Glomerular visceral epithelial cell (primary cell): ENCODE data around the gene TM9SF4.
"Not testable (repeated sequence)": the region's sequence is repeated elsewhere in the genome, so short reads cannot be mapped to it uniquely, and the experiment has no call there.

Experiments used
- DNase-seq: peaks from one replicate; pipeline ENCODE4 v3.0.0-alpha.2; 2016; ENCODE audit errors: extremely low spot score

Gene TM9SF4

DNA sequence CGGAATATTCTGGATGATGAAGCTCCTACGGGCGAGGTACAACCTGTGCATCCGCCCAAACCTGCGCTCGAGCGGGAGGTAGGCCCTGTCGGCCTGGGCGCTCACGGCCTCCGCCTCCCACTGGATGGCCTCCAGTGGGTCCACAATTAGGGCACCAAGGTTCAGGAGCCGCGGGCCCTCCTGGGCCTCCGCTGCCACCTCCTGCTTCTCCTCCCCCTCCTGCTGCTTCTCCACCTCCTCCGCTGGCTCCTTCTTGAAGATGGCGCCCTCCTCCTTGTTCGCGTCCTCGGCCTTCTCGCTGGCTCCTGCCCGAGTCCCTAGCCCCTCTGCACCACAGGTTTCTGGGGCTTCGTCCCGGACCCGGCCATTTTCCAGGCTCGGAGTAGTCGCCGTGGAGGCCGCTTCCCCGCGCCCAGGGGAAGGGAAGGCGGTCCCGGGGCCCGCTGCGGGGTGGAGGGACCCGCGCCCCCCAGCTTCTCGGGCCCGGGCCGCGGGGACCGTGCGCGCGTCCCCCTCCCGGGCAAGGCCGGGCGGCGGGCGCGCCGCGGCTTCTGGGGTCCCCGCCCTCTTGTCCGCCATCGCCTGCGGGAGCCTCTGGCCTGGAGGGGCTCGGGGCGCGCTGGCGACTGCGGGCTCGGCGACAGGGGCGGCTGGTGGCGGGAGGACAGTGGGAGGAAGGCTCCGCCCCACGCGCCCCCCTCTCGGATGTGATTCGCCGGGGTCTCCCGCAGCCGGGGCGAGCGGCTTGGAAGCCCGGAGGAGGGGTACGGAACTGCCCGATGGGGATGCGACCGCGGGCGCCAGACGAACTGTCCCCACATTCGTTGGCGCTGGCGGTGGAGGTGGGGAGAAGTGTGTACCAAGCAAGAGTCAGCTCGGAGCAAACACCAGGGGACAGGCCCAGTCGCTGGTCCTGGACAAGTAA is 80.4 kb downstream of the TM9SF4 start:
- no peak for DNase-seq

DNA sequence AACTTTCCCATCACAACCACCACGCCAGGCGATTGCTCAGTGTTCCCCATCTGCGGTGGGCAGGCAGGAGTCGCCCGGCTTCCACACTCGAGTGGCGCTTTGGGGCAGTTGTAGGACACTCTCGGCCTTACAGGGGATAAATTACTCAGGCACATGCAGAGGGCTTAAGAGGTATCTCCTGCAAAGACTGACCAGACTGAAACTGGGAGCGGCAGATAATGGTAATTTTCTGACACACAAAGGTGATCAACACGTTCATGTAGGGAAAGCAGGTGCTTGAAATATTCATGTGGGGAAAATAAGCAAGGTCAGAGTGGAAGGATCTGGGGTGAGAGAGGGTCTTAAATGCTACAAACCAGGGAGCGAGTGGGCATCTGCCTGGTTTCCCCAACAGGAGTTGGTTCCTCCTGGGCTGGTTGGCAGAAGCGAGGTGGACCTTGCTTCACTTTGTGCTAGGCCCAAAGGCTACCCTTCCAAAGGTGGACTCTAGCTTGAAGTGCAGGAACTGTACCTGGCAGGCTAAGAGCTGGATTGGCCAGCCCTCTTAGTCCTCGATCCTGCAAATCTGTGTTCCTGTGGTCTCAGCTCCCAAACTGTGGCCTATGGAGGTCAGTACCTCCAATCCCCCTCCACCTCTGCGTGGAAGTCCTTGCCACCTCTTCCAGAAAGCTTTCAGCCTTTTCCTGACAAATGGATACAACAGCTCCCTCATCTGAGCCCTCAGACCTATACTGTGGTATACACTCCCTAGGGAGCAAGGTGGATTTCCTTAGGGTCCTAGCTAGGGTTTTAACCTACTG is 81.3 kb downstream of the TM9SF4 start:
- DNase-seq = no peak

DNA sequence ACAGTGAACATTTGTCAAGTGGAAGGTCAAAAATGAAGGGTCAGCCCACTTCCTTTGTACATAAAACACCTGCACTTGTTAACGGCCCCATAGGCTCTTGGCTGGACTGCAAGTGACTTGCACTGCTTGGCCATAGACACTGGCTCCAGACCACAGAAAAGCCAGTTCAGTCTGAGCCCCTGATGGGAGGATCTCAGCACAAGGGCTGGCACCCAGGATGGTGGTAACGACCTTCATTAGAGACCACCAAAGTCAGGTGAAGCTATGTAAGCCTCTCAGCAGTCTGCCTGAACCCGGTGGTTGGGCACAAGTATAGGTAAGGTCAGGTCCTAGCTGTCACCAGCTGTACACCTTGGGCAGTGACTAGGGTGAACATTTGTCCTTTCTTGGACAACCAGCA is 81.9 kb downstream of the TM9SF4 start:
- DNase-seq = no peak

DNA sequence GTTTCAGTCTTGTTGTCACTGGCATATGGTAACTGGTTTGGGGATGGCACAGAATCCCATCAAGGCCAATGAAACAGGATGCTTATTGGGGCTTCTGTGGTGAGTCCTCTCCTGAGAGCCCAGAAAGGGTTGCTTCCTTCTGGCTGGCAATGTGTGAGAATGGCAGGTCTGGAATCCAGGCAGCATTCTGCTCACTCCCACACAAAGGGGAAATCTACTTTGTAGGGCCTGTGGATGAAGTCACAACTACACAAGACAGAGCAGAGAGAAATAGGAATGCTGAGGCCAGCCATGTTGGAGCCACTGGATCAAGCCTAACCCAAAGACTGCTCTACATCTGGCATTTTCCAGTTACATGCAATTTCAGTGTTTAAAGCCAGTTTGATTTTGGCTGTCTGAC is 82.4 kb downstream of the TM9SF4 start:
- no peak for DNase-seq

DNA sequence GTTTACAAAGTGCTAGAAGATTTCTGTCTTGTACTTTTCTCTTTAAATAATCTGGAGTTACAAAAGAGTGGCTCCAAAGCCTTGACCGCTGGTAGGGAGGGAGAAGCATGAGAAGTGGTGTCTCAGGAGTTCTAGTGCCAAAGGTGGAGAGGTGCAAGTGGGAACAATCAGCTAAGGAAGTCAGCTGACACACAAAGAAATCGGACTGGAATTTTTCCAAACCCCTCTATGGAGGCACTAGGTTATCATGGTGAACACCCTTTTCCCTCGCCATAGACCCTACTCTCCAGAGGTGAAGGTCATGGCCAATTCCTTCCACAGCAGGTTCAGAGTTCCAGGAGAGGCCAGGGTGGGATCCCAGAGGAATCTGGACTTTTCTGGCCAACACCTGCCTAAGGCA is 83.2 kb downstream of the TM9SF4 start:
- no peak for DNase-seq

DNA sequence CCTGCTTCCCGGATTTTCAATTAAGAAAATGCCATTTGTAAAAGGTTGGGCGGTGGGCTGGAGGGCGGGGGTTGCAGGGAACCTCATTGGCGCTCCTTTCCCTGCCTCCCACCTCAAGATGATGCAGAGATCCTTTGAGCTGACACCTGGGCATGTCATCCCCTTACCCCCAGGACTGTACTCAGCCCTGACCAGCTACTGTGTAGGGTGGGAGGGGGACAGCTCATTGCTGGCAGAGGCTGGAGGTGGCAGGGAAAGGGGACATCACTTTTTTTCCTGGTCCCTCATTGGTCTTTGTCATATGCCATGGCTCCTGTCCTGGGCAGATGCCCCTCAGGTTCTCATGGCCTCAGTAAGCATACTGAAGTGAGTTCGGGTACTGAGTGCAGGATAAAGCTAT is 83.8 kb downstream of the TM9SF4 start:
- not testable (repeated sequence) for DNase-seq

DNA sequence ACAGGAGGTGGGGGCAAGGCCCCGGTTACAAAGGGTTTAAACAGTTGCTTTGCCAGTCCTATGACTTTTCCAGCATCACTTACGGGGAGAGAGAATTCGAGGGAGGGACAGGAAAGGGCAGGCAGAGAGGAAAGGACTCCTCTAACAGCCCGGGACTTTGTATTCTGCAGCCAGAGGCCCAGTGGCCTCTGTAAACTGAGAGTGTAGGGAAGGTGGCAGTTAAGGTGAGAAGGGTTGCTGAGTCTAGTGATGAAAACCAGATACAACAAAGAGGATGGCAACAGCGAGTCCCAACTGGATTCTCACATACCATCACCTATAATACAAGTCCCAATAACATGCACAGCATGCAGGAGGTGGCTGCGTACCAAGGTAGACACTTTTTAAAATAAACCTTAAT is 84.5 kb downstream of the TM9SF4 start:
- DNase-seq = no peak

DNA sequence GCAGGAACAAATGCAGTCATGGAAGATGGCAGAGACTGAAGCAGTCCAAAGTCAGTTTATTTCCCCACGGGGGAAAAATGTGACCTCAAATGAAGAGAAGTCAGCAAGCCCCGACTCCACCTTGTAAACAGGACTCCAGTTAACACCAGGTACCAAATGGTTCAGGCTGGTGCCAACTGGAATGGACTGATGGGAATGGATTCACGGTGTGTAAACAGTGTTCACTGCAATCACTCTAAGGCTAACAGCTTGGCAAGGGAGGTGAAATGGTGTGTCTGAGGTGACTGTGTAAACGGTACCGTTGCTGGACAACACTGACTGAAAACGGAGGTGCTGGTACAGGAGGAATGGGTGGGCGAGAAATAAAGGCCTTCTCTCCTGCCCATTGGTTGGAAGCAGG is 86.1 kb downstream of the TM9SF4 start:
- no peak for DNase-seq

DNA sequence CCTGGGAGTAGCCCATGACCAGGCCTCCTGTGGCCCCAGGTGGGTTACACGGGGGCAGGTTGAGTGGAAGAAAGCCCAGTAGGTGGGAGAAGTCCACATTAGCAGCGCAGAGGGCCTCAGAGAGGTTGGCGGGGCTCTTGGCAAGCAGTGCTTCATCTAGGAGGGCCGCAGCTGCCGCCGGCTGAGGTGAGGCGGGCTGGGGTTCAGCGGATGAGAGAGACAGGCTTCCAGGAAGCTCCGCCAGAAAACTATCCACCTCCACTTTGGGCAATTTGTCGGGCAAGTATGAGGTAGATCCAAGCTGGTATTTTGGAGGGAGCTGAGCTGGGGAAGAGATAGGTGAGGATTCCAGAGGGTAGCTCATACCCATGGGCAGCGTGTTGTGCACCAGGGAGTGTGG is 87.1 kb downstream of the TM9SF4 start:
- DNase-seq = not testable (repeated sequence)

DNA sequence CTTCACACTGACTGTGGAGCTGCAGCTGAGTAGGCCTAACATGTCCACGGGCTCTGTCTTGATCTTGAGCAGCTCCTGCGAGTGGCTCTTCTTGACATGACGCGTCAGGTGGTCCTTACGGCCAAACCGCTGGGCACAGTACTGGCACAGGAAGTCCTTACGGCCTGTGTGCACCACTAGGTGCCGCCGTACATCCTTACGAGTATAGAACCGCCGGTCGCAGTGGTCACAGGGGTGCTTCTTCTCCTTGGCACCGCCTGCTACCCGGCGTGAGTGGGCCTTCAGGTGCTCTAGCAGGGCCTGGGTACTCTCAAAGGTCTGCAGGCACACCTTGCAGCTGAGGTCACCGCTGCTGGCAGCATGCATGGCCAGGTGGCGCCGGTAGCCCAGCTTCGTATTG is 87.6 kb downstream of the TM9SF4 start:
- not testable (repeated sequence) for DNase-seq

DNA sequence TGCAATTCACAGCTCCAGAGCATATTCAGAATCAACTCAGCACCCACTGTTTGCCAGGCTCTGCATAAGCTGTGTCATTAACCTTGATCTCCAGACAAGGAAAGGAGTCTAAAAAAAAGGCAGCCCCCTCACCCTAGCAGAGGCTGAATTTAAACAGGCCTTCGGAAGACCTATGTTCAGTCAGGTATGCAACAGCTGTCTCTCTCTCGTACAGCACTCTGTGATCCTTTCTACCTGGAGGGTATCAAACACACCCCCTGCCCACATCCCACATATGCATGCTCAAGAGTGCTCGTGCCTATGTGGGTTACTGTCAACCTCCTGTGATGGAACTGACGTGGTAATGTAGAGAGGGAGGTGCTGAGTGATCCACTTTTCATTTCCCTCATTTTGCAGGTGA is 89.5 kb downstream of the TM9SF4 start:
- DNase-seq = no peak

DNA sequence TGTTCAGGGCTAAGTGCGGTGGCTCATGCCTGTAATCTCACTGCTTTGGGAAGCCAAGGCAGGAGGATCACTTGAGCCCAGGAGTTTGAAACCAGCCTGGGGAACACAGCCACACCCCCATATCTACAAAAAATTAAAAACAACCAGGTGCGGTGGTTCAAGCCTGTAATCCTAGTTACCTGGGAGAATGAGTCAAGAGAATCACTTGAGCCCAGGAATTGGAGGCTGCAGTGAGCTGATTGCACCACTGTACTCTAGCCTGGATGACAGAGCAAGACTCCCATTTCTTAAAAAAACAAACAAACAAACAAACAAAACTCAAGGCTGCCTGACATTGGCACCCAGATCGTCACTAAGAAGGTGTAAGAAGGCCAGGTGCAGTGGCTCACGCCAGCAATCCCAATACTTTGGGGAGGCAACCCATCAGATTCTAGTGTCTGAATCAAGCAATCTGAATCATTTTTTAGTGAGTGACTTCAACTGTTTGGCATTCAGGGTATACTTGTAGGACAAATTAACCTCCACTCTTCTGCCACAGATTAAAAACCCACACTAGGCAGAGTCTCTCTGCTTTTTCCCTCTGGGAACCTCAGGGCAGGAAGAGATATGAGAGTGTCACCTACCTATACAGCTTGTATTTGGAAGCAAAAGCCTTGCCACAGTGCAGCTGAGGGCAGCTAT is 91.9 kb downstream of the TM9SF4 start:
- DNase-seq = peak; percentile 51

DNA sequence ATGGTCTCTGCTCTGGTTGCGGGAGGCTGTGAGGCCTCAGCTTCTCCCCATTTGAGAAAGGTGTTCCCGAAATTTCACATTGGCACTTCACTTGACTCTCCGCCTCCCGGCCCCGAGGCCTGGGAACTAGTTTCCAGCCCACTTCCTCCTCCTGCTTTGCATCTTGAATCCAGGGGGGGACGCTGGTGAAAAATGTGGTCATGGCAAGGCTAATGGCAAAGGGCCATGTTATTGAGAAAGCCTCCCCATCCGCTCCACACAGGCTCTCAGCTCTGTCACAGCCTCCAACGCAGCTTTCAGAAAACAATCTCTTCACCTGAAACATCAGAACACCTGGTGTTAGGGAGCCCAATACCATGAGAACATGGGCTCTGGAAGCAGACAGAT is 92.5 kb downstream of the TM9SF4 start:
- DNase-seq = no peak

DNA sequence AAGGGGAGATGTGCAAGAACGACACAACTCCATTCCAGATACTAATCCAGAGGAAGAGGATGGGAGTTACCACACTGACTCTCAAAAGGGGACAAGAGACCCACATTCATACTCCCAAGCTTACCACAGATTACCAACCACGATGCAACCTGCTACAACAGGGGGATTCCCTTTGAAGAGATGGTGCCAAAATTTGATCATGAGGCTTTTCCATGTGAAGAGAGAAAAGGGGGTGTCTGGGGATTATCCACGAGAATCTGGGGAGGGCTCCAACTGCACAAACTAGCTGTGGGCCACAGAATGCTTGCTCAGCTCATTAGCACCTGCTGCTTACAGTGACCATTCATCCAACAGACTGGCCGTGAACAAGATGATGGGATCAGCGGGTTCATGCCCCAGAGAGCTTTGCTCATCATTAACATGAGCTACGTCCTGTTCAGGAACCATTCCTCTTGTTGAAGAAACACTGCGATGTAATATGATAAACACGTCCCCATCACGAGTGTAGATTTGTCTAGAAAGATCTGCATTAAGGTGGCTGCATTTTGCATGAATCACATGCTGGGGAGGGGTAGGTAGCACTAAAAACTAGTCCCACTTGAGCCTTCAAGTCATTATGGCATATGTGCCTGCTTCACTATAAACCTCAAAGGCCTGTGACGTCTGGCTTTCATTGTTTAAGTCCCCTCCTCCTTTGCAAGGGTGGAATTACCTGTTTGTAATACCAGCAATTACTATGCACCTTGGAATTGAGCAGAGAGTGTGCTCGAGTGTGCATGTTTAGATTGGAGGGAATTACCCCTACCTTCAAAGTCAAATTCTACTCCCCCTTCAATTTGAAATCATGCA is 94.1 kb downstream of the TM9SF4 start:
- no peak for DNase-seq

DNA sequence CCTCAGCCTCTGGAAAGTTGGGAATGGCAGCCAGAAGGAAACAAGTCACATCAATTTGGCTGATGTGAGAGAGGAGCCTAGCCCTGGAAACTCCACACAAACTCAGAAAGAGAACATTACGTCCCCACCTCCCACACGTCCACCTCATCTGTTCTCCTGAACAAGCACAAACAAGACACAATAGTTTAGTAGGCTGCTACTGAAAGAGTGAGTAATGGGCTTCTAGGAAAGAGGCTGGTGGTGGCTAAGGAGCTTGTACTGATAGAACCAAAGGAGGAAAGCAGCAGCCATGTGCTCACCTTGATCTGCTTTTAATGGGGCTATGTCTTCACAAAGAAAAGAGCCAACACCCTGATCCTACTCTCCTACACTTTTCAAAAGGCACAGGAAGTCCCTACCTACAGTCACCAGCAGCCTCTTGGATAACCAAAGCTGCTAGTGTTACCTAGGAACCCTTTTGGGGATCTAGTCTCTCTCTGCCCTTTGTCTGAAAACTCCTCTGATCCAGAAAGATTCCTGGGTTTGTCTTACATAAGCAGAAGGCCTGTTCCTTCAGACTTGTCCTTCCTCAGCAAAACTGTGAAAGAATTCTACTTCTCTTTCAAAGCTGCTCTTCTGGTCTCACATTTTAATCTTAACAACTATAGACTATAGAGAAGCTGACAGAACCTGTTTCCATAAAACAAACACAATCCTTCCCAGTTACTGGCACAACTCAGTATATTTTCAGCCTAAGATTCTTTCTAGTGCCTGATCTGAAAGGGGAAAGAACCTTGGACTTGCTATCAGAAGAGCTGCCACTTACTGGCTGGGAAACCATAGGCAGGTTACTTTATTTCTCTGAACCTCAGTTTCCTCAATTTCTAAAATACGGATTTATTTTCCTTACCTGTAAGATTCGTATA is 94.9 kb downstream of the TM9SF4 start:
- no peak for DNase-seq

DNA sequence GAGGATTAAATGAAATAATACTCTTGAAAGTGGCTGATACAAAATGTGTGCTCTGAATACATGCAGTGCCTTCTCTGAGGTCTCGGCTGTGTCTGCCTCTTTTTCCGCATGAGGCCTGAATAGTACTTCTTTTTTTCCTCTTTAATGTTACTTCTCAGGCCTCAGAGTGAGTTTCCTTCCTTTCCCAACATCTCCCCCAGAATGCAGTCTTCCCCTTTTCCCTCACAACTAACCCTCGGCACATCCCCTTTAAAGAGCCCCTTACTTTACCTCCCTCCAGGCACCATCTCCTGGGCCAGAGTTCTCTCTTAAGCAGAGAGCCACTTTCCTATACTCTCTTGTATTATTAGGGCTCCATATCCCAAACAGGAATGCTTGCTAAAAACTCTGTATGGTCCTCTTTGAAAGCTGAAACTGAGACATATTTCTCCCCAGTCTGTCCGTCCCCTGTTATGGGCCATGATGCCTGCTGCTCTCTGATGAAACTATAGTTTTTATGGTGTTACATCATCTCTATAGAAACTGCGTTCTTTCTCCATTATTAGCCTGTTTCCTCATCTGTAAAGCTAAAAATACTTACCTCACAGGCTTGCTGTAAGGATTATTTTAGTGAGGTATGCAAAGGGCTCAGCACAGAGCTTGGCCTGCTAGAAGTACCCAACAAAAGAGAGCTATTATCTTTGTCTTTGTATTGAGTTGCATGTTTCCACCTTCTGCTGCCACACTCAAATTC is 95.8 kb downstream of the TM9SF4 start:
- no peak for DNase-seq

DNA sequence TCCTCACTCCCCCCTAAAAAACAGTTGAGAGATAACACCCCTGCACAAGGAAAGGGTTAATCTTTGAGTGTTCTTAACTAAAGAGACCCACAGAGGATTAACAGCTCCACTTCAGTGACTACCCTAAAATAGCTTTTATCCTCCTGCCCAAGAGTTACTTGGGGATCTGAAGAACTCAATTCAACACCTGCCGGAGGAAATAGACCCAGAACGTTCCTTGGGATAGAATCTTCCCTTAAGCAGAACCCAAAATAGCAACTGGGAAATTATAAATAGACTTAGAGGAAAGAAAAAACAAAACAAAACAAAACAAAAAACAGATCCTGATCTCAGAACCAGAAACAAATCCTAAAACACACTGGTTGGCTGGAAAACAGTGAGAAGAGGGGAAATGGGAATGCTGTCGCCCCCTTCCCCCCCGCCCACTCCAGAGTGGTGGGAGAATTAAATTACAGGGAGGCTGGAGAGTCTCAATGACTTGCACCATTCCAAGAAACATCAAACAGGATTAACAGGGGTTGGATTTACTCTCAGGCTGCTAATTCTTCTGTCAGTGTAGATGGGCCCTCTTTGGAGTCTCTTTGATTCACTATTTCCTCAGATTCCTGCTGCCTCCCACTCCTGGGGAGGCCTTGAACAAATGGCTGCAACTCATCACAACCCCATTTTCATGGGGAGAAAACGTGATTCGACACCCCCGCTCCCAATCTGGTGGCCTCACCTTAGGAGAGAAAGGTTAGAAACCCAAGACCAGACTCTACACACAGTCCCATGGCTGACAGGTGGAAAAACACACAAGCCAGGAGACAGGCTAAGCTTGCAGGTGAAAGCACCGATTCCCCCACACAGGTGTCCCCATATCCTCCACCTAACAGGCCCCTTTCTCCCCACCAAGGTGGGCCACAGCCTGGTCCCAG is 96.6 kb downstream of the TM9SF4 start:
- no peak for DNase-seq

DNA sequence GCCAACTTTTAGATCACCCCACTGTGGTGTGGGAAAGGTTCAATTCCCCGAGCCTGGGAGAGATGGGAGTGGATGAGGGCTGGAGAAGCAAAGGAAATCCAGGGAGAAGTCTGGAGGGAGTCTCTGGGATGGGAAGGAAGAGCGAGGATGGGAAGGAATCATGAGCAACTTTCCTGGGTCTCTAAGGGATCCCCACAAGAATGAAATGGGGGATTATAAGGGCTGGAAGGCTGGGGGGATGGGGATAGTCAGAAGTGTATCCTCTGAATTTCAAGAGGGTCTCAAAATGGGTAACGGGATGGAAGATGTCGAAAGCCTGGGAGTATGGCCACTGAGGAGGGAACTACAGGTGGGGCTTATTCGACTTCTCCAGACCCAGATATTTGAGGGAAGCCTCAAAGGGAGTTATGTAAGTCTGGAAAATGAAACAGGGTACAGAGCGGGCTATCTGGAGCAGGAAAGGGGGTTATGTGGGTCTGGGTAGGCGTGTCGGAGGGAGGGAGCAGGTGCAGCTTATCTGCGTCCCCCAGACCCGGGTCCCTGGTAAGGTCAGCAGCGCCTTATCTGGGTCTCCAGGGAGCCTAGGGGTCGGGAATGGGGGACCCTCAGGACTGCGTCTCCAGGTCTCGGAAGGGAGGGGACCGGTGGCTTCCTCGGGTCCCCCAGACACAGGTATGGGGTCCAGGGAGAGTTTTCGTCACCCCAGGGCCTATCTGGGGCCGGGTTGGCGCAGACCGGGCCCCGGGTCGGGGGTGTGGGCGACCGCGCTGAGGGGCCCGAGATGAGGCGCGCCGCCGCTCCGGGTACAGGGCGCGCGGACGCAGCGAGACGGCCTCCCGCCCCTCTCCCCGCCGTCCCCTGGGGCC is 97.5 kb downstream of the TM9SF4 start:
- no peak for DNase-seq
